ENCODE results near the gene TRPV3. TPM values are rescaled to one million over a fixed set of nuclear protein-coding genes. Genes with fewer than 3 reads are reported as not detected.

Gene TRPV3
- total and polyA plus RNA-seq, 2 experiments from 2014 or later: 0.15 to 0.69 TPM

- peaks cover 12% of the 10 kb centered on the region for H3K27me3 Mint-ChIP-seq (ENCODE audit: insufficient read depth, low read depth, poor library complexity)
- no peak for ATAC-seq
- no peaks in the 10 kb centered on the region for H4K20me1 ChIP-seq (replicated peaks; ENCODE audit: insufficient read depth)
- no peak overlapping the region for H2AFZ ChIP-seq
- H3F3A ChIP-seq (replicated peaks; ENCODE audit: low read depth): no peaks in the 10 kb centered on the region
- no peak overlapping the region for H3K27ac Mint-ChIP-seq
- no peak for TF ChIP-seq STAT1 (IDR thresholded peaks at IDR 0.05; ENCODE audit: unreplicated experiment)
- TF ChIP-seq ZNF114 (CRISPR knock-in tag; IDR thresholded peaks at IDR 0.05): no peak
- no peak for TF ChIP-seq POLR2AphosphoS5 (IDR thresholded peaks at IDR 0.05; ENCODE audit: low read depth)
- TF ChIP-seq EZH2 (IDR thresholded peaks at IDR 0.05; ENCODE audit: low read depth, unreplicated experiment): no peak
- TF ChIP-seq, protein P1, sequence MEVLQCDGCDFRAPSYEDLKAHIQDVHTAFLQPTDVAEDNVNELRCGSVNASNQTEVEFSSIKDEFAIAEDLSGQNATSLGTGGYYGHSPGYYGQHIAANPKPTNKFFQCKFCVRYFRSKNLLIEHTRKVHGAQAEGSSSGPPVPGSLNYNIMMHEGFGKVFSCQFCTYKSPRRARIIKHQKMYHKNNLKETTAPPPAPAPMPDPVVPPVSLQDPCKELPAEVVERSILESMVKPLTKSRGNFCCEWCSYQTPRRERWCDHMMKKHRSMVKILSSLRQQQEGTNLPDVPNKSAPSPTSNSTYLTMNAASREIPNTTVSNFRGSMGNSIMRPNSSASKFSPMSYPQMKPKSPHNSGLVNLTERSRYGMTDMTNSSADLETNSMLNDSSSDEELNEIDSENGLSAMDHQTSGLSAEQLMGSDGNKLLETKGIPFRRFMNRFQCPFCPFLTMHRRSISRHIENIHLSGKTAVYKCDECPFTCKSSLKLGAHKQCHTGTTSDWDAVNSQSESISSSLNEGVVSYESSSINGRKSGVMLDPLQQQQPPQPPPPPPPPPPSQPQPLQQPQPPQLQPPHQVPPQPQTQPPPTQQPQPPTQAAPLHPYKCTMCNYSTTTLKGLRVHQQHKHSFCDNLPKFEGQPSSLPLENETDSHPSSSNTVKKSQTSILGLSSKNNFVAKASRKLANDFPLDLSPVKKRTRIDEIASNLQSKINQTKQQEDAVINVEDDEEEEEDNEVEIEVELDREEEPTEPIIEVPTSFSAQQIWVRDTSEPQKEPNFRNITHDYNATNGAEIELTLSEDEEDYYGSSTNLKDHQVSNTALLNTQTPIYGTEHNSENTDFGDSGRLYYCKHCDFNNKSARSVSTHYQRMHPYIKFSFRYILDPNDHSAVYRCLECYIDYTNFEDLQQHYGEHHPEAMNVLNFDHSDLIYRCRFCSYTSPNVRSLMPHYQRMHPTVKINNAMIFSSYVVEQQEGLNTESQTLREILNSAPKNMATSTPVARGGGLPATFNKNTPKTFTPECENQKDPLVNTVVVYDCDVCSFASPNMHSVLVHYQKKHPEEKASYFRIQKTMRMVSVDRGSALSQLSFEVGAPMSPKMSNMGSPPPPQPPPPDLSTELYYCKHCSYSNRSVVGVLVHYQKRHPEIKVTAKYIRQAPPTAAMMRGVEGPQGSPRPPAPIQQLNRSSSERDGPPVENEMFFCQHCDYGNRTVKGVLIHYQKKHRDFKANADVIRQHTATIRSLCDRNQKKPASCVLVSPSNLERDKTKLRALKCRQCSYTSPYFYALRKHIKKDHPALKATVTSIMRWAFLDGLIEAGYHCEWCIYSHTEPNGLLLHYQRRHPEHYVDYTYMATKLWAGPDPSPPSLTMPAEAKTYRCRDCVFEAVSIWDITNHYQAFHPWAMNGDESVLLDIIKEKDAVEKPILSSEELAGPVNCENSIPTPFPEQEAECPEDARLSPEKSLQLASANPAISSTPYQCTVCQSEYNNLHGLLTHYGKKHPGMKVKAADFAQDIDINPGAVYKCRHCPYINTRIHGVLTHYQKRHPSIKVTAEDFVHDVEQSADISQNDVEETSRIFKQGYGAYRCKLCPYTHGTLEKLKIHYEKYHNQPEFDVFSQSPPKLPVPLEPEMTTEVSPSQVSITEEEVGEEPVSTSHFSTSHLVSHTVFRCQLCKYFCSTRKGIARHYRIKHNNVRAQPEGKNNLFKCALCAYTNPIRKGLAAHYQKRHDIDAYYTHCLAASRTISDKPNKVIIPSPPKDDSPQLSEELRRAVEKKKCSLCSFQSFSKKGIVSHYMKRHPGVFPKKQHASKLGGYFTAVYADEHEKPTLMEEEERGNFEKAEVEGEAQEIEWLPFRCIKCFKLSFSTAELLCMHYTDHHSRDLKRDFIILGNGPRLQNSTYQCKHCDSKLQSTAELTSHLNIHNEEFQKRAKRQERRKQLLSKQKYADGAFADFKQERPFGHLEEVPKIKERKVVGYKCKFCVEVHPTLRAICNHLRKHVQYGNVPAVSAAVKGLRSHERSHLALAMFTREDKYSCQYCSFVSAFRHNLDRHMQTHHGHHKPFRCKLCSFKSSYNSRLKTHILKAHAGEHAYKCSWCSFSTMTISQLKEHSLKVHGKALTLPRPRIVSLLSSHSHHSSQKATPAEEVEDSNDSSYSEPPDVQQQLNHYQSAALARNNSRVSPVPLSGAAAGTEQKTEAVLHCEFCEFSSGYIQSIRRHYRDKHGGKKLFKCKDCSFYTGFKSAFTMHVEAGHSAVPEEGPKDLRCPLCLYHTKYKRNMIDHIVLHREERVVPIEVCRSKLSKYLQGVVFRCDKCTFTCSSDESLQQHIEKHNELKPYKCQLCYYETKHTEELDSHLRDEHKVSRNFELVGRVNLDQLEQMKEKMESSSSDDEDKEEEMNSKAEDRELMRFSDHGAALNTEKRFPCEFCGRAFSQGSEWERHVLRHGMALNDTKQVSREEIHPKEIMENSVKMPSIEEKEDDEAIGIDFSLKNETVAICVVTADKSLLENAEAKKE (CRISPR knock-in tag; IDR thresholded peaks at IDR 0.05): no peak
- TF ChIP-seq JUNB (IDR thresholded peaks at IDR 0.05; ENCODE audit: unreplicated experiment): no peak
- no peak for TF ChIP-seq EZH2phosphoT487 (IDR thresholded peaks at IDR 0.05; ENCODE audit: unreplicated experiment)
- no peak for TF ChIP-seq CREB1 (CRISPR knock-in tag; IDR thresholded peaks at IDR 0.05; ENCODE audit: low read depth)
- no peak for TF ChIP-seq ETS1 (IDR thresholded peaks at IDR 0.05)
- no peak for TF ChIP-seq NANOG (IDR thresholded peaks at IDR 0.05; ENCODE audit: borderline replicate concordance)
- TF ChIP-seq ZNF331 (CRISPR knock-in tag; IDR thresholded peaks at IDR 0.05; ENCODE audit: low read depth): no peak
- TF ChIP-seq REST (IDR thresholded peaks at IDR 0.05; ENCODE audit: unreplicated experiment): no peak
- TF ChIP-seq CTCF (conservative IDR thresholded peaks at IDR 0.05; ENCODE audit: low read depth in 2 of 2): no peak
- no peak overlapping the region for H3K4me3 ChIP-seq
- H3K27ac ChIP-seq (ENCODE audit: low read depth): no peak overlapping the region
- H3K36me3 ChIP-seq (ENCODE audit: insufficient read depth): no peaks in the 10 kb centered on the region
- no peak overlapping the region for H3K4me3 Mint-ChIP-seq
- H3K4me2 ChIP-seq: no peak overlapping the region
- H3K9me3 Mint-ChIP-seq: peaks cover 7% of the 10 kb centered on the region; the same call in 2 of the 3 replicates
- H3K27me3 ChIP-seq (ENCODE audit: insufficient read depth): no peaks in the 10 kb centered on the region
- no peaks in the 10 kb centered on the region; the same call in 2 of the 3 replicates for H3K36me3 Mint-ChIP-seq (ENCODE audit: low read depth)
- no peak for DNase-seq (ENCODE audit: low spot score)
- H3K4me1 ChIP-seq (ENCODE audit: insufficient read depth): no peaks in the 10 kb centered on the region
- H3K9me2 ChIP-seq (ENCODE audit: insufficient read depth): peaks cover 13% of the 10 kb centered on the region; the same call in 1 of the 2 replicates
- H3K79me2 ChIP-seq (replicated peaks; ENCODE audit: insufficient read depth): no peaks in the 10 kb centered on the region
- no peaks in the 10 kb centered on the region; the same call in 2 of the 3 replicates for H3K4me1 Mint-ChIP-seq
Observed at GRCh38 chr17:3546997-3547396, 10.6 kb downstream of the TRPV3 start.
